Endothelial cell of umbilical vein (primary cell): Measurements from ENCODE around the gene DGKG.

Experiments used
- EZH2 ChIP-seq: IDR thresholded peaks from 2 replicates; pipeline ENCODE4 v1.6.1; 2012; ENCODE audit warnings: borderline replicate concordance, low read depth, mild to moderate bottlenecking, moderate library complexity, low read length, inconsistent platforms; ENCODE audit not compliant: severe bottlenecking
- GATA2 ChIP-seq: IDR thresholded peaks from 2 replicates; pipeline ENCODE4 v1.7.0; 2011; ENCODE audit warnings: low read depth, mild to moderate bottlenecking, moderate library complexity, mixed read lengths, low read length; ENCODE audit not compliant: insufficient read length, insufficient read depth
- JUN ChIP-seq: IDR thresholded peaks from 2 replicates; pipeline ENCODE4 v1.6.1; 2011; ENCODE audit warnings: borderline replicate concordance, low read depth; ENCODE audit not compliant: insufficient read length, insufficient read depth
- POLR2A ChIP-seq: IDR thresholded peaks from 2 replicates; pipeline ENCODE4 v1.6.1; 2012; ENCODE audit warnings: low read depth, mild to moderate bottlenecking, control low read depth, low read length
- POLR2AphosphoS5 ChIP-seq: IDR thresholded peaks from 2 replicates; pipeline ENCODE4 v1.6.1; 2012; ENCODE audit warnings: low read depth, mild to moderate bottlenecking, control low read depth, low read length, moderate library complexity; ENCODE audit not compliant: insufficient read depth
- TF ChIP-seq, protein P1 (sequence below), 2 donors: IDR thresholded peaks; 1 replicate in 1 of 2; 2 replicates in 1 of 2; pipeline ENCODE4 v1.5.1; 2011; ENCODE audit warnings: low read length in 2 of 2, mild to moderate bottlenecking in 2 of 2, moderate library complexity in 2 of 2, control low read depth in 1 of 2, inconsistent platforms in 1 of 2, low read depth in 1 of 2; ENCODE audit not compliant: insufficient read depth in 1 of 2; ENCODE audit errors: extremely low read depth in 1 of 2
- TF ChIP-seq, protein P2 (sequence below): IDR thresholded peaks from 2 replicates; pipeline ENCODE4 v1.6.1; 2011; ENCODE audit not compliant: insufficient read depth, insufficient read length

DNA sequence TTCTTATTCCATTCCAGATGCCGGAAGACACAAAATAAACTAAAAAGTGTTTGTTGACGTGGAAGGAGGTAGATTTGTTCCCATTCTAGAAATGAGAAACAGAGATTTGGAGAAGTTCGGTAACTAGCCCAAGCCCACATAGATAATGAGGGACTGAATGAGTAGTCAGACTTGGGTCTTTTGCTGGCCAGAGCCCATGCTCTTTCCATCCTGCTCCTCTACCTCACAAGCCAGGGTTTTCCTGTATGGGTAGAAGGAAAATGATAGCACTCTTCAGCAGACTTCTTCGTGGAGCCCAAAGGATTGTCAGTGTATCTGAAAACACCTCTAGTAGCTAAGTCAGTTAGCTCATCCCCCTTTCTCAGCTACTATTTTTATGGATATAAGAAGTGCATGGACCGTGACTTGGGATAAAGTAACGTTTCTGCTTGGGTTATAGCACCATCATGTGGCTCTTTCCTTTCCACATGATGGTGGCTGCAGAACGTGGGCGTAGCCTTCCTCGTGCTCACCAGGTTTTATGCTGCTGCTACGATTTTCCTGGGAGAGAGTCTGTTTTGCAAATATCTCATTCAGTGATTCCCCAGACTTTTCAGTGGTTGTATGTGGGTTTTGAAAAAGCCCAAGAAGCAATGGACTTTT lies 84.6 kb downstream of the DGKG start:
- TF ChIP-seq, protein P1, sequence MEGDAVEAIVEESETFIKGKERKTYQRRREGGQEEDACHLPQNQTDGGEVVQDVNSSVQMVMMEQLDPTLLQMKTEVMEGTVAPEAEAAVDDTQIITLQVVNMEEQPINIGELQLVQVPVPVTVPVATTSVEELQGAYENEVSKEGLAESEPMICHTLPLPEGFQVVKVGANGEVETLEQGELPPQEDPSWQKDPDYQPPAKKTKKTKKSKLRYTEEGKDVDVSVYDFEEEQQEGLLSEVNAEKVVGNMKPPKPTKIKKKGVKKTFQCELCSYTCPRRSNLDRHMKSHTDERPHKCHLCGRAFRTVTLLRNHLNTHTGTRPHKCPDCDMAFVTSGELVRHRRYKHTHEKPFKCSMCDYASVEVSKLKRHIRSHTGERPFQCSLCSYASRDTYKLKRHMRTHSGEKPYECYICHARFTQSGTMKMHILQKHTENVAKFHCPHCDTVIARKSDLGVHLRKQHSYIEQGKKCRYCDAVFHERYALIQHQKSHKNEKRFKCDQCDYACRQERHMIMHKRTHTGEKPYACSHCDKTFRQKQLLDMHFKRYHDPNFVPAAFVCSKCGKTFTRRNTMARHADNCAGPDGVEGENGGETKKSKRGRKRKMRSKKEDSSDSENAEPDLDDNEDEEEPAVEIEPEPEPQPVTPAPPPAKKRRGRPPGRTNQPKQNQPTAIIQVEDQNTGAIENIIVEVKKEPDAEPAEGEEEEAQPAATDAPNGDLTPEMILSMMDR (IDR thresholded peaks at IDR 0.05; ENCODE audit: extremely low read depth in 1 of 2, insufficient read depth in 1 of 2, low read depth in 1 of 2, low read length in 2 of 2), result peak; percentile 20 to 41
- TF ChIP-seq POLR2A (no peak), EZH2 (no peak), POLR2AphosphoS5 (no peak), JUN (no peak), GATA2 (no peak)
- TF ChIP-seq, protein P2, sequence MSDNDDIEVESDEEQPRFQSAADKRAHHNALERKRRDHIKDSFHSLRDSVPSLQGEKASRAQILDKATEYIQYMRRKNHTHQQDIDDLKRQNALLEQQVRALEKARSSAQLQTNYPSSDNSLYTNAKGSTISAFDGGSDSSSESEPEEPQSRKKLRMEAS, result no peak
